GM23248 (cell line): Measurements from ENCODE around the gene MICB. TPM values are rescaled to one million over a fixed set of nuclear protein-coding genes. Genes with fewer than 3 reads are reported as not detected.
A peak's percentile ranks its signal among the peaks of the same experiment; 100 is the strongest.

Experiments
- DNase-seq: peaks from one replicate; pipeline ENCODE4 v3.0.0-alpha.2; 2015
- H2AFZ ChIP-seq: fragments of 200-600 bp; sonication (generic); 2 replicates; pipeline ENCODE4 v1.6.1; 2016; ENCODE audit warnings: antibody characterized with exemption
- H3F3A ChIP-seq: fragments of 200-600 bp; sonication (generic); 2 replicates; pipeline ENCODE4 v1.6.1; 2016; ENCODE audit warnings: mild to moderate bottlenecking, antibody characterized with exemption, mixed run types; ENCODE audit not compliant: insufficient read depth
- H3K27ac ChIP-seq: fragments of 200-600 bp; sonication (generic); 2 replicates; pipeline ENCODE4 v1.5.1; 2016; ENCODE audit warnings: mild to moderate bottlenecking
- H3K27me3 ChIP-seq: fragments of 200-600 bp; sonication (generic); replicated peaks from 2 replicates; pipeline ENCODE4 v1.6.1; 2016; ENCODE audit warnings: mild to moderate bottlenecking; ENCODE audit not compliant: insufficient read depth
- H3K36me3 ChIP-seq: fragments of 200-600 bp; sonication (generic); 2 replicates; pipeline ENCODE4 v1.6.1; 2016; ENCODE audit warnings: low read depth, mild to moderate bottlenecking
- H3K4me1 ChIP-seq: fragments of 200-600 bp; sonication (generic); 2 replicates; pipeline ENCODE4 v1.6.1; 2016; ENCODE audit warnings: mild to moderate bottlenecking; ENCODE audit not compliant: insufficient read depth
- H3K4me2 ChIP-seq: fragments of 200-600 bp; sonication (generic); one replicate; pipeline ENCODE4 v1.6.1; 2016; ENCODE audit warnings: mild to moderate bottlenecking; ENCODE audit not compliant: unreplicated experiment
- H3K4me3 ChIP-seq: fragments of 200-600 bp; sonication (generic); 2 replicates; pipeline ENCODE4 v1.5.1; 2016; ENCODE audit warnings: mild to moderate bottlenecking
- H3K79me2 ChIP-seq: fragments of 200-600 bp; sonication (generic); 2 replicates; pipeline ENCODE4 v1.6.1; 2016; ENCODE audit warnings: mild to moderate bottlenecking; ENCODE audit not compliant: insufficient read depth
- H3K9ac ChIP-seq: fragments of 200-600 bp; sonication (generic); 2 replicates; pipeline ENCODE4 v1.6.1; 2016; ENCODE audit warnings: mild to moderate bottlenecking
- H3K9me2 ChIP-seq: fragments of 200-600 bp; sonication (generic); 2 replicates; pipeline ENCODE4 v1.6.1; 2016; ENCODE audit warnings: mixed run types, mild to moderate bottlenecking, moderate library complexity; ENCODE audit not compliant: insufficient read depth
- H3K9me3 ChIP-seq: fragments of 200-600 bp; sonication (generic); one replicate; pipeline ENCODE4 v1.6.1; 2017; ENCODE audit warnings: low read depth
- H4K20me1 ChIP-seq: fragments of 200-600 bp; sonication (generic); 2 replicates; pipeline ENCODE4 v1.6.0; 2016; ENCODE audit not compliant: insufficient read depth
- EZH2 ChIP-seq: fragments of 200-600 bp; sonication (generic); IDR thresholded peaks from 2 replicates; pipeline ENCODE4 v1.6.1; 2018; ENCODE audit warnings: antibody characterized with exemption, mild to moderate bottlenecking; ENCODE audit not compliant: insufficient read depth, poor library complexity, severe bottlenecking
- EZH2phosphoT487 ChIP-seq: fragments of 200-600 bp; sonication (generic); IDR thresholded peaks from 2 replicates; pipeline ENCODE4 v1.6.1; 2018; ENCODE audit warnings: antibody characterized with exemption, moderate library complexity, mild to moderate bottlenecking, low read depth; ENCODE audit not compliant: insufficient read depth
- WGBS, 2 experiments: methylation state at CpG; one replicate each; pipeline ENCODE4 v1.1.6; 2015 to 2017; ENCODE audit warnings: low lambda C conversion rate in 2 of 2, low coverage in 1 of 2; ENCODE audit errors: missing lambda C conversion rate in 2 of 2; 5-methylcytosine and 5-hydroxymethylcytosine counted together
- in situ Hi-C: fragments of 300-500 bp; cut with MboI; formaldehyde crosslinking; loops from 2 replicates; pipeline ENCODE4 v1.15.0; 2020
- polyA plus RNA-seq: library from polyadenylated mRNA; unstranded; fragments of >200 nt; fragmentation: Nextera tagmentation; extraction: Ambion mirVana; gene quantifications from 2 replicates; pipeline ENCODE4 v1.2.1, GENCODE V29; 2016
- total RNA-seq: library from RNA; depleted of rRNA; stranded (reverse); fragments of >200 nt; shearing (Covaris generic); gene quantifications from 2 replicates; pipeline ENCODE4 v1.2.3, GENCODE V29; 2014

Gene MICB
- total and polyA plus RNA-seq, 2 experiments from 2014 or later, result 4.1 to 4.2 TPM

GRCh38 chr6:31525932-31526591 is 28.1 kb downstream of the MICB start:
- H3K79me2 ChIP-seq, result no peaks in the 10 kb centered on the region
- H3F3A ChIP-seq, result peaks cover 37% of the 10 kb centered on the region
- H3K9me2 ChIP-seq, result no peaks in the 10 kb centered on the region
- peak; percentile 74 for DNase-seq
- no peak overlapping the region for H2AFZ ChIP-seq
- H3K4me3 ChIP-seq, result no peak overlapping the region
- H3K9me3 ChIP-seq, result no peaks in the 10 kb centered on the region
- no peaks in the 10 kb centered on the region for H4K20me1 ChIP-seq
- WGBS, 2 experiments, result 57 to 61% methylated on average over 4 of the region's 4 CpGs
- H3K4me2 ChIP-seq, result peak overlapping the region; percentile 47
- peaks cover 18% of the 10 kb centered on the region for H3K4me1 ChIP-seq
- peak overlapping the region; percentile 81 for H3K27ac ChIP-seq
- no peak for TF ChIP-seq EZH2
- in situ Hi-C loops, result no loop called here
- no peaks in the 10 kb centered on the region for H3K27me3 ChIP-seq
- H3K9ac ChIP-seq, result peak overlapping the region; percentile 46
- H3K36me3 ChIP-seq, result peaks cover 13% of the 10 kb centered on the region; the same call in 1 of the 2 replicates

- no peaks in the 10 kb centered on the region for H3K27me3 ChIP-seq
- H3K27ac ChIP-seq, result no peak overlapping the region
- H3K4me2 ChIP-seq, result no peak overlapping the region
- peaks cover 58% of the 10 kb centered on the region for H3F3A ChIP-seq
- no peak overlapping the region for H2AFZ ChIP-seq
- no peaks in the 10 kb centered on the region for H3K9me3 ChIP-seq
- no peak overlapping the region for H3K9ac ChIP-seq
- in situ Hi-C loops, result no loop called here
- H4K20me1 ChIP-seq, result no peaks in the 10 kb centered on the region; the same call in 1 of the 2 replicates
- no peaks in the 10 kb centered on the region for H3K9me2 ChIP-seq
- no peak for TF ChIP-seq EZH2phosphoT487
- TF ChIP-seq EZH2, result no peak
- H3K79me2 ChIP-seq, result peaks cover 10% of the 10 kb centered on the region; the same call in 1 of the 2 replicates
- DNase-seq, result no peak
- H3K36me3 ChIP-seq, result peaks cover 35% of the 10 kb centered on the region
- H3K4me3 ChIP-seq, result no peak overlapping the region
- H3K4me1 ChIP-seq, result peaks cover 18% of the 10 kb centered on the region
- WGBS, 2 experiments, result 97 to 98% methylated on average over 4 of the region's 4 CpGs
These were observed 30.4 kb downstream of the MICB start for GRCh38 chr6:31528307-31528777.

DNA sequence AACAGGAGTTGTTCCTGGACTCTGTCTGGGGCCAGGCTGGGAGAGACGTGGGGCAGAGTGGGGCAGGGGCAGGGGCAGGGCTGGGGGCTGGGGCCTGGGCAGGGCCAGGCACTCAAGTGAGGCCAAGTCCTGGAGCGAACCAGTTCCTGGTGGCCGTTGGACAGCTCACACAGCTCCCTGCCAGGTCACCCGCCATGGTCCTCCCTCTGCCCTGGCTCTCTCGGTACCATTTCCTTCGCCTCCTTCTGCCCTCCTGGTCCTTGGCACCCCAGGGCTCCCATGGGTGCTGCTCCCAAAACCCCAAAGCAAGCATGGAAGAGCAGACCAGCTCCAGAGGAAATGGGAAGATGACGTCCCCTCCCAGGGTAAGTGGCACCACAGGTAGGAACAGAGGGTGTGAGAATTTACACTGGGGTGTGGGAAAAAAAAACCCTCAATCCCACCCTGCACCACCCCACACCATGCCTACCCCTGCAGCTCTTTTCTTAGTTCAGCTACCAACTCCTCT is 30.9 kb downstream of the MICB start, which contains the start of gene MCCD1:
Gene MCCD1, plus strand, starts transcription at position 142 of the 508 bp plus-strand sequence. Its CDS starts 53 bp downstream, at position 195.
- Histone ChIP-seq H2AFZ (no peak within 1 kb of the TSS), H3K4me1 (peaks cover 18% of the 10 kb centered on the region), H3K27me3 (no peaks in the 10 kb centered on the region), H4K20me1 (no peaks in the 10 kb centered on the region; the same call in 1 of the 2 replicates), H3K4me3 (no peak within 1 kb of the TSS), H3K27ac (0 out of 2 replicates have a peak within 1 kb of the TSS, but pooled peaks have one; percentile 11), H3F3A (peaks cover 63% of the 10 kb centered on the region), H3K9me3 (no peaks in the 10 kb centered on the region), H3K9ac (no peak within 1 kb of the TSS), H3K36me3 (peaks cover 41% of the 10 kb centered on the region), H3K4me2 (no peak within 1 kb of the TSS), H3K9me2 (no peaks in the 10 kb centered on the region), H3K79me2 (peaks cover 15% of the 10 kb centered on the region)
- WGBS, 2 experiments, result 61 to 80% methylated on average over 3 to 7 of the region's 7 CpGs
- in situ Hi-C loops, result no loop called here
- no peak for DNase-seq
- TF ChIP-seq EZH2phosphoT487, result no peak
- TF ChIP-seq EZH2, result no peak

GRCh38 chr6:31529329-31530150 is 31.6 kb downstream of the MICB start:
- H3K27me3 ChIP-seq, result no peaks in the 10 kb centered on the region
- peaks cover 18% of the 10 kb centered on the region for H3K4me1 ChIP-seq
- peaks cover 47% of the 10 kb centered on the region for H3K36me3 ChIP-seq
- WGBS, 2 experiments, result 47 to 50% methylated on average over 12 of the region's 12 CpGs
- no peak overlapping the region for H2AFZ ChIP-seq
- no peaks in the 10 kb centered on the region for H3K9me2 ChIP-seq
- no peaks in the 10 kb centered on the region; the same call in 1 of the 2 replicates for H4K20me1 ChIP-seq
- H3F3A ChIP-seq, result peaks cover 70% of the 10 kb centered on the region
- in situ Hi-C loops, result no loop called here
- TF ChIP-seq EZH2 (no peak), EZH2phosphoT487 (no peak)
- H3K4me2 ChIP-seq, result no peak overlapping the region
- H3K9me3 ChIP-seq, result no peaks in the 10 kb centered on the region
- no peak overlapping the region for H3K9ac ChIP-seq
- H3K27ac ChIP-seq, result 0 out of 2 replicates have a peak overlapping the region, but pooled peaks have one; percentile 11
- no peak overlapping the region for H3K4me3 ChIP-seq
- peaks cover 22% of the 10 kb centered on the region for H3K79me2 ChIP-seq
- no peak for DNase-seq
